ENCODE data around the gene SATB2.

Gene SATB2

GRCh38 chr2:199405241-199405640, 52.5 kb downstream of the SATB2 start:
- no peak for DNase-seq (ENCODE audit: low read depth in 2 of 2)

- no peak for DNase-seq (ENCODE audit: low read depth in 2 of 2)
These were observed 52.9 kb downstream of the SATB2 start for GRCh38 chr2:199404841-199405240.

- no peak for DNase-seq (ENCODE audit: low read depth in 2 of 2)
These were observed 62.4 kb downstream of the SATB2 start for GRCh38 chr2:199395311-199395710.

- no peak for DNase-seq (ENCODE audit: low read depth in 2 of 2)
These were observed 65.4 kb downstream of the SATB2 start for GRCh38 chr2:199392363-199392762.

- DNase-seq (ENCODE audit: low read depth in 2 of 2), result no peak
These were observed 68.9 kb downstream of the SATB2 start for GRCh38 chr2:199388728-199389268.

- DNase-seq (ENCODE audit: low read depth in 2 of 2), result no peak
These were observed 73.7 kb downstream of the SATB2 start for GRCh38 chr2:199384043-199384442.

GRCh38 chr2:199383021-199383420, 74.7 kb downstream of the SATB2 start:
- DNase-seq (ENCODE audit: low read depth in 2 of 2), result no peak

GRCh38 chr2:199382091-199382490, 75.6 kb downstream of the SATB2 start:
- no peak for DNase-seq (ENCODE audit: low read depth in 2 of 2)

- no peak for DNase-seq (ENCODE audit: low read depth in 2 of 2)
These were observed 76.2 kb downstream of the SATB2 start for GRCh38 chr2:199381531-199381930.

- no peak for DNase-seq (ENCODE audit: low read depth in 2 of 2)
These were observed 78.6 kb downstream of the SATB2 start for GRCh38 chr2:199378948-199379650.

GRCh38 chr2:199370150-199370780, 87.5 kb downstream of the SATB2 start:
- no peak for DNase-seq (ENCODE audit: low read depth in 2 of 2)

GRCh38 chr2:199366406-199366805, 91.3 kb downstream of the SATB2 start:
- no peak for DNase-seq (ENCODE audit: low read depth in 2 of 2)

GRCh38 chr2:199364153-199364552, 93.6 kb downstream of the SATB2 start:
- DNase-seq (ENCODE audit: low read depth in 2 of 2), result no peak

GRCh38 chr2:199356412-199356811, 101.3 kb downstream of the SATB2 start:
- DNase-seq (ENCODE audit: low read depth in 2 of 2), result no peak

- DNase-seq (ENCODE audit: low read depth in 2 of 2), result no peak
These were observed 108.9 kb downstream of the SATB2 start for GRCh38 chr2:199348871-199349270.

- no peak for DNase-seq (ENCODE audit: low read depth in 2 of 2)
These were observed 113.7 kb downstream of the SATB2 start for GRCh38 chr2:199344012-199344411.

- no peak for DNase-seq (ENCODE audit: low read depth in 2 of 2)
These were observed 115.4 kb downstream of the SATB2 start for GRCh38 chr2:199342334-199342733.

- DNase-seq (ENCODE audit: low read depth in 2 of 2), result no peak
These were observed 116.6 kb downstream of the SATB2 start for GRCh38 chr2:199341123-199341522.

- DNase-seq (ENCODE audit: low read depth in 2 of 2), result no peak
These were observed 117.7 kb downstream of the SATB2 start for GRCh38 chr2:199339891-199340605.

GRCh38 chr2:199336546-199336945, 121.2 kb downstream of the SATB2 start:
- no peak for DNase-seq (ENCODE audit: low read depth in 2 of 2)

GRCh38 chr2:199335502-199335901, 122.2 kb downstream of the SATB2 start:
- no peak for DNase-seq (ENCODE audit: low read depth in 2 of 2)

GRCh38 chr2:199329466-199329865, 128.3 kb downstream of the SATB2 start:
- no peak for DNase-seq (ENCODE audit: low read depth in 2 of 2)

GRCh38 chr2:199329031-199329430, 128.7 kb downstream of the SATB2 start:
- DNase-seq (ENCODE audit: low read depth in 2 of 2), result no peak
